HG03378 (cell line): ENCODE measurements around the gene VAV2.

ENCODE experiments used
- ATAC-seq: cut with Tn5 transposase; IDR thresholded peaks from one replicate; pipeline ENCODE4 v1.9.1; 2021; ENCODE audit warnings: mild to moderate bottlenecking, moderate library complexity; ENCODE audit not compliant: unreplicated experiment

VAV2 gene

DNA sequence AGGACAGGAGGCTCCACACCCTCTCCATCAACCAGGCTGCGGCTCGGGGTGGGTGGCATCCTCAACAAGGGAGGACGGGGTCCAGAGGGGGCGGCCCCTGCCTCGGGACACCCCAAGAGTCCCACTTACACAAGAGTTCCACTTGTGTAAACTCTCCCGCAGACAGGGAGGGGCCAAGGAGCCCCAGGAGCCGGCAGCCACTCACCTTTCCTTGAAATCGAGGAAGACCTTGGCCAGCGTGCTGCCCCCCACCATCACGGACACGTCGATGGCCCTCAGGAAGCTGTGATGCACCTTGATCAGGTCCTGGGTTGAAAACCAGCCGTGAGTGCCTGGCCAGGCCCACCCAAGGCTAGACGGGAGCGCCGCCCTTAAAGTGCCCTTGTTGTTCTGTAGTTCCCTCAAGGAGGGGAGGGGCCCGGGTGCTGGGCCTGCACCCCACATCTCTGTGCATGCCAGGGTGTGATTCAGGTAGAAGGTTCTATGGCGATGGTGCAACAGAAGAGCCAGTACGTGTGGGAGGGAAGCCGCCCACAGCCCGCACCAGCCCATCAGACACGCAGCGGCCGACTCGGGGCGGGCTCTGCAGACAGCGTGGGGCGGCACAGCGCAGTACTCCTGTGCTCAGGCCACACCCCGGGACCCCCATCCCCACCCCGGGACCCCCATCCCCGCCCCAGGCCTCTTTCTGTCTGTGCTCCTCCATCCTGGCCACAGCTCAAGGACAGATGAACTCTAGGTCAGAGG lies 186.1 kb downstream of the VAV2 start:
- no peak for ATAC-seq

DNA sequence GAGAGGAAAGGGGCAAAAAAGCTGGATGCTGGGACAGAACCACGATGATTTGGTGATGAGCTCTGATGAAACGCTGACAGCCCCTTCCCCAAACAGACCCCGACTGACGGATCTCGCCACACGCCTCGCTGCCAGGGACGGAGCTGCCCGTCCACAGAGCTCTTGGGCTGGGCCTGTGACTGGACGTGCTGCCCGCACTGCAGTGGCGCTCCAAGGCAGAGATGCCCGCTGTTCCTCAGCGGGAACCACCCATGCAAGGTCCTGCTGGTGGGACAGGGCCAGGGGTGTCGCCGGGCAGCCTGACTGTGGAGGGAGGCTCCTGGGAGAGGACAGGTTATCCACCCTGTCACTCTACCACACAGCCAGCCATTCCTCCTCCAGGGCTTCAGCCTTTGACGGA lies 187.9 kb downstream of the VAV2 start:
- ATAC-seq: no peak

- no peak for ATAC-seq
Measured at GRCh38 chr9:133803745-133804144, 188.4 kb downstream of the VAV2 start.

DNA sequence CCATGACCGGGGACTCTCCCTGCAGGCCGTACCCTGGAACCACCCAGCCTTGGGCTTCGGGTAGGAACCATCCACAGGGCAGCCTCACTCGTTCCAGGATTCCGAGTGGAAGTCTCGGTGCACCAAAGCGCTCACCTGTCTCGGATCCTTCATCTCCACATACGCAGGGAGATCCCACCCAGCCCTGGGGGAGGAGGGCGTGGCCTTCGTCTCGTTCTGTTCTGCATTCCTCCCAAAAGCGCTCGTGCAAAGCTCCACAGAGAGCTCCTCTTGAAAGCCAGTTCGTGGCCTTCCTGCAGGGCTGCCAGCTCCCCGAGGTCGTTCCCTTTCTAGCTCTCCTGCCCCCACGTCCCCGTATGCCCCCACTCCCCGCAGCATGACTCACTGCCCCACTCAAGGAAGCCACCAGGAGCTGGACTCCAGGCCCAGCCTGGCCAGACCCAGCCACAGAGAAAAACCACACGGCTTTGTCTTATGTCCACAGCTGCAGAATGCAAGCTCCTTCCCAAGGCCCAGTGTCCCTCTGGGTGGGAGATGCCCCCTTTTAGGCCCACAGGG lies 189.0 kb downstream of the VAV2 start:
- no peak for ATAC-seq

DNA sequence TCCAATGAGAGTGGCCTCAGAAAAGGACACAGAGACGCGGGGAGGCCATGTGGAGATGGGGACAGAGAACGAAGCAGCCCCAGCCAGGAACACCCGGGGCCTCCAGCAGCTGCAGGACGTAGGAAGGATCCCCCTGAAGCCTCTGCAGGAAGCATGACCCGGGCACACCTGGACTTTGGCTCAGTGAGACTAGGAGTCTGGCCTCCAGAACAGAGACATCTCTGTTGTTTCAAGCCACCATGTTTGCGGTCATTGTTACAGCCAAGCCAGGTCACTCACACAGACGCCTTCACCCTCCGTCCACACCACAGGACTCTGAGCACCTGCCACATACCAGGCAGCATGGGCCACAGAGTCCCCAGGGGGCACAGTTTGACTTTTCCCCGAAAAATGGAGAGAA lies 190.4 kb downstream of the VAV2 start:
- no peak for ATAC-seq

DNA sequence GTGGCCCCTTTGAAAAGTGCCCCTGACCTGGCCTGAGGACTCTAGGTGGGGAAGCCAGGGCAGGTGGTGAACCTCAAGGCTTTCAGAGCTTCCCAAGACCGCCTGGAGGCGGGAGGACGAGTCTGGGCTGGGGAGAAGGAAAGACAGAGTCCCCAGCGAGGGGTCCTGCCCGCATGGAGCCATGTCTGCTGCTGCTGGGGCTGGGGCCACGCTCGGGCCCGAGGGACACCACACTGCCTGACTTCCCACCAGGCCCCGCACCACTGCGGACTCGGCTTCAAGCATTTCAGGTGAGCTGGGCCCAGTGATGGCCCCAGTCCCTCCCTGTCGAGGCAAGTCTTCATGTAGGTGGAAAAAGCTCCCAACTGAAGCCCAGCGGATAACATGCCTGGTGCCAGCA lies 191.9 kb downstream of the VAV2 start:
- ATAC-seq: no peak

- ATAC-seq: no peak
Measured at GRCh38 chr9:133799716-133800115, 192.4 kb downstream of the VAV2 start.

- no peak for ATAC-seq
Measured at GRCh38 chr9:133799106-133799505, 193.0 kb downstream of the VAV2 start.

GRCh38 chr9:133798160-133798559 lies 194.0 kb downstream of the VAV2 start:
- no peak for ATAC-seq

DNA sequence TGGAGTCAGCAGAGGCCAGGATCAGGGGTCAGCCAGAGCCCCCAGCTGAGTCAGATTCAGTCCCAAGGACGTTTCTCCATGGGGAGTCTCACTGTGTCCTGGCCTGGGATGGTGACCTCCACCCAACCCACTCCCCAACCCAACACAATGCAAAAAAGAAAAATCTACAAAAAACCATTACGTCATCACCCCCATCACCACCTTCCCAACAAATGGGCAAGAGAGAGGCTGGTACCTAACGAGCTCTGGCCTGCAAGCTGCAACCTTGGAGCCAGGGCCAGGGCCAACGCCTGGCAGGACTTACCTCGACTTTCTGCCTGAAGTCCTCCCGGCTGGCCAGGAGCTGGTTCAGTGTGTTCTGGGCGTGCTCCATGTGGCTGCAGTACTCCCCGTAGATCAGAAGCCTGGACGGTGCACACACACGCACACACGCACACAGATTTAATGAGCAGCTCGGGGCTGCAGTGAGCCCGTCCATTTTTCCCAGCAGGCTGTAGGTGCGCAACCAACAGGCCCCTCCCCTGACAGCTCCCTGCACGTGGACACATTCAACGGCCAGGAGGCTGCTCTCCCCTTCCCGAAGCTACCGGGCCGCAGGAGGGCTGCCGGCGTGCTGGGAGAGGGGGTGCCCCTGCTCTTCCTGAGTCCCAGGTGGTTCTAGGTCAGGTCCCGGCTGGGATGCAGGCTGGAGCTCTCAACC lies 194.6 kb downstream of the VAV2 start:
- no peak for ATAC-seq

DNA sequence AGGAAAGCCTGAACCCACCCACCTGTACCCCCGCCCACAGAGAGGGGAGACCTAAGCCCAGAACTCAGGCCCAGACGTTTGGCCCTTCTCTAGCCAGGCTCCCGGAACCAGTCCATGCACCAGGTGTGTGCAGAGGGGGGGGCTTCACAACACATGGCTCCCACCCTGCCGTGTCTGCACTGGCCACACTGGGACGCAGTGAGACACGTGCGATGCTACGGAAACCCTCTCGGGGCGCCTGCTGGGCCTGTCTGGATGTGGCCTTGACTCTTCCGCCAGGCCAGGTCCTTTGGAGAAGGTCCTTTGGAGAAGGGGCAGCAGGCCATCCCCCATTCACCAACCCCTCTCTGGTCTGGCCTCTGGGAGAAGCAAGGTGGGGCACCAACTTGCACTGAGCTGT lies 195.6 kb downstream of the VAV2 start:
- no peak for ATAC-seq

GRCh38 chr9:133795049-133795448 lies 197.1 kb downstream of the VAV2 start:
- ATAC-seq: no peak

- ATAC-seq: no peak
Measured at GRCh38 chr9:133794016-133794760, 197.9 kb downstream of the VAV2 start.

DNA sequence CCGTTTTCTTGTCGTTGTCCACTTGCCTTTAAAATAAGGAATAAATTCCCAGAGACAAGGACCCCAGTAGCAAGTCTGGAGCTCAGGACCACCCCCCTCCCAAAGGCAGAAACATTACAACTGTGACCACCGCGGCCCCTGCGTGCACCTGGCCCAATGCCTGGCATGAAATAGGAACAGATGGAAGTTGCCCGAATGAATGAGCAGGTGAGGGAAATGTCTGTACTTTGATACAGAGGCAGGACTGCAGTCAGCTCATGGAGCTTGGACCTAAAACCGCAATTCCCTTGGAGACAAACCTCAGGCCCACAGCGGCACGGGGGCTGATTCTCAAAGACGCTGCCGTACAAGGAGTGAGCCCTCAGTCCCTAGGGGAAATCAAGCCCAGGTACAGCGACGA lies 198.7 kb downstream of the VAV2 start:
- ATAC-seq: no peak

GRCh38 chr9:133792721-133793470 lies 199.2 kb downstream of the VAV2 start:
- ATAC-seq: no peak

- no peak for ATAC-seq
Measured at GRCh38 chr9:133791735-133792649, 200.1 kb downstream of the VAV2 start.

DNA sequence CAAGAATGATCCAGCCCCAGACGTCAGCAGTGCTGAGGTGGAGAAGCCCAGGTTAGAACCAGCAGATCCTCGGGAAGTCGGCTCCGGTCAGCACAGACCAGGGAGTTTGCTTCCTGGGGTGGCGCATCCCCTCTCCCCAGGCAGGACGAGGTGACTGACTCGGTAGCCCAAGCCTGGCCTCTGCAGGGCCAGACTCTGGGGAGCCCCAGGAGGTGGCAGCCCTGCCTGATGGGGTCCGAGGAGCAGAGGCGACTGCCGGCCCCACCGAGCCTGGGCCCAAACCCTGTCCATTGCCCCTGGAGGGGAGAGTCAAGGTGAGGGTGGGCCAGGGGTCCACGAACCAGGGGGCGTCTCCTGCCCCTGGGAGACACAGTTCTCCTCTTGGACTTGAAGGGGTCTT lies 201.1 kb downstream of the VAV2 start:
- no peak for ATAC-seq

GRCh38 chr9:133789778-133790177 lies 202.3 kb downstream of the VAV2 start:
- no peak for ATAC-seq

- ATAC-seq: no peak
Measured at GRCh38 chr9:133788819-133789717, 203.1 kb downstream of the VAV2 start.
